ENCODE results near the gene KIRREL3.

Gene KIRREL3

GRCh38 chr11:126663749-126664592 is 336.6 kb downstream of the KIRREL3 start:
- no peak for DNase-seq (ENCODE audit: low spot score)

DNA sequence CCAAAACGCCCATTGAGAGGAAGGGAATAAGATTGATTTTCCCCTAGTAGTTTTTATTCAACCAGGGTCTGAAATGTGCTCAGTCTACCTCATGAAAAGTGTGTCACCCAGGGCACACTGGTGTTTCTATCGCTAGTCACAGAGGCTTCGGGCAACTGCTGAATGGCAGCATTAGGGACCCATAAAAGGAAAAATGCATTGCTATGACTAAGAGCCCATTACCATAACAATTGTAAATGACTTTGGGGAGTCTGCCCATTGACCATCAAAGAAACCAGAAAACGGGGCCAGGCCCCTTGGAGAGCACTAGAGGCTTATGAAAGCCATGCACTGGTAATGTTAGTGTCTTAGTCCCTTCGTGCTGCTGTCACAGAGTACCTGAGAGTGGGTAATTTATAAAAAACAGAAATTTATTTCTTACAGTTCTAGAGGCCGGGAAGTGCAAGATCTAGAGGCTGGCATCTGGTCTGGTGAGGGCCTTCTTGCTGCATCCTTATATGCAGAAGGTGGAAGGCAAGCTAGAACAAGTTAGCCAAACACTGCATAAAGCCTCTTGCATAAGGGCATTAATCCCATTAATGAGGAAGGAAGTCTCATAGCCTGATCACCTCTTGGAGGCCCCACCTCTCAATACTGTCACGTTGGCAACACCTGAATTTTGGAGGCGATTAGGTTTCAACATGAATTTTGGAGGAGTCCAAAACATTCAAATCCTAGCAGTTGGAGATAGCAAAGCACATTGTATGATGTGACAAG is 338.4 kb downstream of the KIRREL3 start:
- DNase-seq (ENCODE audit: low spot score): no peak

DNA sequence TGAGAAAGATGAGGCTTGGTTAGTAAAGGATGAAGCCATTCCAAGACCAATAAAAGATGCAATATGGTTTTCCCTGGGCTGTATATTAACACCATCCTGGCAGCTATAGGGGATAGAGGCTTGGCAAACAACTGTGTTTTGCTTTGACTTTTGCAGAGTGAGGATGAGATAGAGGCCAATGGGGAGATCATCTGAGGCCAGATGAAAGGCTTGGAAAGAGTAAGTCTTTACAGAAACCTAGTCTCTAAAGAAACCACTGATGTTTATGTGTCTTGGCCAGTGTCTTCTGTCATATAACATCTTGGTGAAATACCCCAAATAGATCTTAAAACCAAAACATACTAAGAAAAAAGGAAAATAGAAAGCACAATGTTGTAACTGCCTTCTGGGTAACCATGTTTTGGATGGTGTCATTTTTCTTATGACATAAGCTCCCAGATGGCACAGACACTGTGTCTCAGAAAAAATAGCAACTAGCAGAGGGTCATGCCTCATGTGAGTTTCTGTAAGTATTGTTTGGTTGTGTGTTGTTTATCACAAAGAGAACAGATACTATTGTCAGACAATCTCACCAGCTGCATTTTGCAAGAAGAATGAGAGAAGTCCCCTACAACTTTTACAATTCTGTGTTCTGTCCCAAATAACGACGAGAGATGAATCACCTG is 339.7 kb downstream of the KIRREL3 start:
- no peak for DNase-seq (ENCODE audit: low spot score)

DNA sequence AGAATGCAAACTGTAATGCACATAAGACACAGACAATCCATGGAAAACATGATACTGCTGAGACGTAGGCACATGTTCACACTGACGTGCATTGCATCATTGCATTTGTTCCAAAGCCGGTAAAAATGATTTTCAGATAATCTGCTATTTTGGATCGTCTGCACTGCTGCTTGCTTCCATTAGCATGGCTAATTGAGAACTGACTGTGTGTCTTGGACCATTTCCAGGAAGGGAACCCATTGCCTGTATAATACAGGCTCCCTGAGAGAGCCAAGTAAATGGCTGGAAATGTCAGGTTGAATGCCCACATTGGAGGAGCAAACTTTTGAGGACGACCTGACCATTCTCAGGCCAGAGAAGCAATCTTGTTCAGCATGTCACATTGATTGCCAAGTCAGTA is 340.2 kb downstream of the KIRREL3 start:
- no peak for DNase-seq (ENCODE audit: low spot score)

DNA sequence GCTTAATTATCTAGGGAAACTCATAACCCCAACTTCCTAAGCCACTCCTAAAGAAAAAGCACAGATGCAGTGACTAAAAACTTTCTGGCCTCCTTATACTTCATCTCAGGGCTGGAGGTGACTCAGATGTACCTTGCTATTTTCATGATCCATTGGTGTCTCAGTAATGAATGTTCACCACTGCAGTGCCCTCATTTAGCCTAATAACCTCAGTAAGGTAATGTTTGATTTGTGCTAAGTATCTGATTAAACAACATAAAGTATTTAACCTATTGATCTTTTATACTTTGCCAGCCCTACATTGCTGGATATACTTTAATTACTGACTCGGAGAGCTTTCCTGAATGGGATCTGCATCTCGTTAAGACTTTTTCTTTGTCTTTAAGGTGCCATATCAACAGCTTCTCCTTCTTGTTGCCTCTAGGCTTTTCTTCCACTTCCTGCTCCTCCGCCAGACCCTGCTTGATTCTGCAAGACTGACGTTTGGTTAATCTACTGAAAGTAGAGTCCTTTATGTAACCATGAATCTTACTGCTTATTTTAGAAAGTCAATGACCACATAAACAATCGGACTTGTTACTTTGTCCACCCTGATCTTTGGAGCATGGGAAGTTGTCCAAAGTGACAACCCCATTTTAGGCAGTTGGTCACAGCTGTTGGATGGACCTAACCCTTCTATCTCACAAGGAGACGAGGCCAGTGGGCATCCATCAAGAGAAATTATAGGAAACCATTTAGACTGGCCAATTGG is 342.1 kb downstream of the KIRREL3 start:
- no peak for DNase-seq (ENCODE audit: low spot score)

GRCh38 chr11:126655807-126656128 is 344.8 kb downstream of the KIRREL3 start:
- no peak for DNase-seq (ENCODE audit: low spot score)

GRCh38 chr11:126654886-126655806 is 345.4 kb downstream of the KIRREL3 start:
- no peak for DNase-seq (ENCODE audit: low spot score)

- no peak for DNase-seq (ENCODE audit: low spot score)
Observed at GRCh38 chr11:126653040-126653439, 347.5 kb downstream of the KIRREL3 start.

DNA sequence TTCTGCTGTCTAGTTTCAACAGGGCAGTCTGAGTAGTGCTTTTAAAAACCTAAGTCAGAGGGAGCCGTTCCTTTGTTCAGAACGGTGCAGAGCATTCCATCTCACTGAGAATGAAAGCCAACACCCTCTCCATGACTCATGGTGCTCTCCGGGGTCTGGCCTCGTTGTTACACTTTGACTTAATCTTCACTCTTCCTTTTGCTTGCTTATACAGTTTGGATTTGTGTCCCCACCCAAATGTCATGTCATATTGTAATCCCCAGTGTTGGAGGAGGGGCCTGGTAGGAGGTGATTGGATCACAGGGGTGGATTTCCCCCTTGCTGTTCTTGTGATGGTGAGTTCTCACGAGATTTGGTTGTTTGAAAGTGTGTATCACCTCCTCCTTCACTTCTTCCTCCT is 352.8 kb downstream of the KIRREL3 start:
- DNase-seq (ENCODE audit: low spot score): no peak

DNA sequence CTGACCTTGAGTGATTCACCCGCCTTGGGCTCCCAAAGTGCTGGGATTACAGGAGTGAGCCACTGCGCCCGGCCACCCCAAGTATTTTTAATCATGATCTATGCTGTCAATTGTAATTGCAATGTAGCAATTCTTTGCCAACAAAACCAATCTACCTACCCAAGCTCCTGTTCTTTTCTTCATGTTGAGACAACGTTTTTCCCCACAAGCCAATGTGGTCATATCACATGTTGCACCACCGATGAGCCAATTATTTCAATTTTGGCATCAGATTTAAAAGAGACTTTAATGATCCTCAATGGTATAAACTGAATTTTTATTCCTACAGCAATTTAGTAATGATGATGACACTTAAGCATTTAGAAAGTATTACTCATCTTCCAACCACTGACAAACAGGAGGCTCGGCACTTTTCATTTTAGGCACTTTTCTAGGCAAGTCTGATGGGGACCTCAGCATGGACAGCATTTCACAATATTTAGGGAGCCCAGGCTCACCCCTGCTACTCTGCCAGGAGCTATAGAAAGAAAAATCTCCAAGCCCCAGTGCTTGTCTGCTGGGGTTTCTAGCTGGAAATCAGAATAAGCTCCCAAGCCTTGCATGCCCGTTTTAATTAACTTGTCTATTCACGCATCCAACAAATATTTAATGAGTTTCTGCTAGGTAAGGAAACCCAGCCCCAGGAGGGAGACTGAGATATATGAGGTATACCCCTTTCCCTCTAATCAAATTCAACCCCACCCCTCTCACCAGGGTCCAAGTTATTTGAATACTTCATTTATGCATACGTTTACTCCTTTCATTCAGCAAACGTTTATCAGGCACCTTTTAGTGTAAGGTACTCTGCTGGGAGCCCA is 353.6 kb downstream of the KIRREL3 start:
- DNase-seq (ENCODE audit: low spot score): no peak

- no peak for DNase-seq (ENCODE audit: low spot score)
Observed at GRCh38 chr11:126645186-126645585, 355.4 kb downstream of the KIRREL3 start.

DNA sequence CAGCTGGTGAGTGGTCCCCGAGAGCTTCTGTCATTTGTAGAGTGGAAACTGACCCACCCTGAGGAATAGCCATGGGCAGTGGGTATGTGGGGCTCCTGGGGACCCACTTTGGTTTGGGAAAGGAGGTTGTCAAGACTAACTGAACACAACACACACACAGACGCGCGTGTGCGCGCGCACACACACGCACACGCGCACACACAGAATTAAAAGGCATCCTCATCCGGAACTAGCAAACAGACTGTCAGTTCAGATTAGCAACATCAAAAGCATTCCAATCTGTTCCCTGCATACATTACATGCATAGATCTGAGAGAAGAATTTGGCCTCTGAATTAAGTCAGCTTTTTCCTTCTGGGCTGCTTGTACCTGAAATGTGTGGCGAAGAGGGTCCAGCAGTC is 360.4 kb downstream of the KIRREL3 start:
- no peak for DNase-seq (ENCODE audit: low spot score)

GRCh38 chr11:126639692-126640091 is 360.9 kb downstream of the KIRREL3 start:
- no peak for DNase-seq (ENCODE audit: low spot score)

- no peak for DNase-seq (ENCODE audit: low spot score)
Observed at GRCh38 chr11:126638648-126639047, 361.9 kb downstream of the KIRREL3 start.

- DNase-seq (ENCODE audit: low spot score): no peak
Observed at GRCh38 chr11:126637795-126638175, 362.8 kb downstream of the KIRREL3 start.

GRCh38 chr11:126636911-126637794 is 363.4 kb downstream of the KIRREL3 start:
- no peak for DNase-seq (ENCODE audit: low spot score)

DNA sequence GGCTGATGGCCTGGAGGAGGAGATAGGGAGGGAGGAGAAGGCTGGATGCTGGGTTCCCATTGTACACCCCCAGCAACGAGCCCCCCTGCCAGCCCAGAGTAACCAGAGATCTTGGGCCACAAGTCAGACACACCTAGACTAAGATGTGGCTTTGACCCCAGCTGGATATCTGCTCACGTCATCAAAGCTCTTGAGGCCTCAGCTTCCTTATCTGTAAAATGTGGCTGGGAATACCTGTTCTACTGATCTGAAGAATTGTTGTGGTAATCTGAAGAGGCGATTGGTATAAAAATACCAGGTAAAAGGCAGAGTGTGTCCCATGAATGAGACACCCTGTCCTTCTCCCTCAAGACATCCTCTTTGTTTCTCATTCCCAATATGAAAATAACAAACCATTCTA is 365.1 kb downstream of the KIRREL3 start:
- DNase-seq (ENCODE audit: low spot score): no peak

DNA sequence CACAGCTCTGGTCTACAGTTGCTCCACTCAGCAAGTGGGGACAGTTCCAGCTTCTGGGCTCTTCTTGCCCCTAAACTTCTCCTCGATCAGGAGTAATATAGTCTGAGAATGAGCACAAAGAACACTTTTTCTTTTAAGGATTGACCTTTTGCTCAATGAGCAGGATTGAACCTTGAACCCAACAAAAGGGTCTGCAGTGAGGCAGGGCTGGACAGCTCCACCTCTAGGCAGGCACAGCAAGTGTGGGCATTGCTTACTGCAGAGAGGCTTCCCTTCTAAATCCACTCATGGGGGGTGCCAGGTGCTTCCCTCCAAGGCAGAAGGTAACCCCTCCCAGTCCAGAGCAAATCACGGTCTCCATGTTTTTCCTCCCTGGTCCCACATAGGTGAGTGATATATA is 365.6 kb downstream of the KIRREL3 start:
- DNase-seq (ENCODE audit: low spot score): no peak

DNA sequence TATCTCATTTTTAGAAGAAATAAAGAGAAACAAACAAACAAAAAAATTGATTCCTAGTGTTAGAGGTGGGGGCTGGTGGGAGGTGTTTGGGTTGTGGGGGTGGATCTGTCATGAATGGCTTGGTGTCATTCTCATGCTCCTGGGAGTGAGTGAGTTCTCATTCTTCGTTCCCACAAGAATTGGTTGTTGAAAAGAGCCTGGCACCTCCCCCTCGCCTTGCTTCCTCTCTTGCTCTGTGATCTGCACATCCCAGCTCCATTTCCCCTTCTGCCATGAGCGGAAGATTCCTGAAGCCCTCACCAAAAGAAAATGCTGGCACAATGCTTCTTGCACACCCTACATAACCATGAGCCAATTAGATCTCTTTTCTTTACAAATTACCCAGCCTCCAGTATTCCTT is 367.2 kb downstream of the KIRREL3 start:
- DNase-seq (ENCODE audit: low spot score): no peak
